ENCODE measurements around the gene SAMHD1.
"Not testable (repeated sequence)": the region's sequence is repeated elsewhere in the genome, so short reads cannot be mapped to it uniquely, and the experiment has no call there.

GRCh38 chr20:36906086-36906485, 45.4 kb downstream of the SAMHD1 start:
- not testable (repeated sequence) for TF ChIP-seq CTCF (IDR thresholded peaks at IDR 0.05; ENCODE audit: low read length); EZH2 (IDR thresholded peaks at IDR 0.05; ENCODE audit: borderline replicate concordance, low read length)
